HG02610 (cell line): ENCODE data around the gene HSH2D.
"Not testable (repeated sequence)": the region's sequence is repeated elsewhere in the genome, so short reads cannot be mapped to it uniquely, and the experiment has no call there.

Experiments used
- ATAC-seq: cut with Tn5 transposase; IDR thresholded peaks from one replicate; pipeline ENCODE4 v1.9.1; 2021; ENCODE audit warnings: mild to moderate bottlenecking, moderate library complexity; ENCODE audit not compliant: unreplicated experiment

HSH2D gene

DNA sequence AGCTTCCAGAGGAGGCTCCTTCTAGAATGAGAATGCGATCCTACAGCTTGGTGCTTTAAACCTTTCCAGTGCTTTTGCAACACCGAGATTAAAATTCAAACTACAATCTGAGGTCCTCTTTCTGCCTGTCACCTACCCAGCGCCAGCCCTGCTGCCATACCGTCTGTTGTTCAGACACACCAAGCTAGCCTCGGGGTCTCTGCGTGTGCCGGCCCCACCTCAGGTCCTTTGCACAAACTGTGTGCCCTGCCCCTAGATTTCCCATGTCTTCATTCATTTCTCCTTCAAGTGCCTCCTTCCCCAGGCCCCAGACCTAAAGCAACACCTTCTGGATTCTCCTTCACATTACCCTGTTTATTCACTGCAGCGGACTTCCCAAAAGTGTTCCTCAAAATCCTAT is 11.1 kb downstream of the HSH2D start:
- ATAC-seq = no peak

- ATAC-seq = no peak
These were observed 11.6 kb downstream of the HSH2D start for GRCh38 chr19:16155128-16155527.

DNA sequence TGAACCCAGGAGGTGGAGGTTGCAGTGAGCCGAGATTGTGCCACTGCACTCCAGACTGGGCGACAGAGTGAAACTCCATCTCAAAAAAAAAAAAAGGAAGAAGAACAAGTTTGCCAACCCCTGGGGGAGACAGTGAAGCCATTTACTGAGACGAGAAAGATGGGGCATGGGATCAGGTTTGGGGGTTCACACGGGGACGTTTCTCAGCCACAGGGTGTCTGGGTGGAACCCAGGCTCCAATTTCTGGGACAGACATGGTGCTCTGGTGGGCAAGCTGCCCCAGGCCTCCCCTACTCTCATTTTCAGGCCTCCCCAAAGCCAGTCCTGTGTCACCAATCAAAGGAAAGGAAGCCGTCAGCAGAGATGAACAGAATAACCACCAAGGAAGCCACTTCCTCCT is 13.4 kb downstream of the HSH2D start:
- no peak for ATAC-seq

- no peak for ATAC-seq
These were observed 14.1 kb downstream of the HSH2D start for GRCh38 chr19:16157601-16158000.

DNA sequence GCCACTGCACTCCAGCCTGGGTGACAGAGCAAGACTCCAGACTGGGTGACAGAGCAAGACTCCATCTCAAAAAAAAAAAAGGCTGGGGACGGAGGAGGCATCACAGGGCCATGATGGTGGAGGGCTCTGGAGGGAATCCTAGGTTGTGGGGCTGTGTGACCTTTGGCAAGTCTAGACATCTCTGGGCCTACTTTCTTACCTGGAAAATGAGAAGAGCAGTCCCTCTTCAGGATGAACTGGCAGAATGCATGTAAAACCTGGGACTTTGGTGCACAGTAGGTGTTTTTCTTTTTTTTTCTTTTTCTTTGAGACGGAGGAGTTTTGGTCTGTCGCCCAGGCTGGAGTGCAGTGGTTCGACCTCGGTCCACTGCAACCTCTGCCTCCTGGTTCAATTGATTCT is 16.2 kb downstream of the HSH2D start:
- ATAC-seq = no peak

DNA sequence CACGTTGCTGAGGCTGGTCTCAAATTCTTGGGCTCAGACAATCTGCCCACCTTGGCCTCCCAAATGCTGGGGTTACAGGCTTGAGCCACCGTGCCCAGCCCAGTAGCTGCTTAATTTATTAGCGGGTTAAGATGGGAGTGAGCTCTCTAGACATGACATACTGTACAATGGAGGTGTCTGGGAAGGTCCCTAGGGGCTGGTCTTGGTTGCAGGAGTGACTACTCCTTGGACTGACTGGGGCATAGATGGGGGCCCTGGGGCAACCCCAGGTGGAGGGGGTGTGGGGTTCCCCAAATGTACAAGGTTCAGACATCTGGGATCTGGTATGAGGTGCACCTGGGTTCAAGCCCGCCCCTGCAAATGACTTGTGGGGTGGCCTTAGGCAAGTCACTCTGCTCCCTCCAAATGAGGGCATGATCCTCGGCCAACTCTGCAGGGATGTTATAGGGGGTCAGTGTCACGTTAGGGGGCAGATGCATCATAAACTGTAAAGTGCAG is 17.0 kb downstream of the HSH2D start:
- no peak for ATAC-seq

DNA sequence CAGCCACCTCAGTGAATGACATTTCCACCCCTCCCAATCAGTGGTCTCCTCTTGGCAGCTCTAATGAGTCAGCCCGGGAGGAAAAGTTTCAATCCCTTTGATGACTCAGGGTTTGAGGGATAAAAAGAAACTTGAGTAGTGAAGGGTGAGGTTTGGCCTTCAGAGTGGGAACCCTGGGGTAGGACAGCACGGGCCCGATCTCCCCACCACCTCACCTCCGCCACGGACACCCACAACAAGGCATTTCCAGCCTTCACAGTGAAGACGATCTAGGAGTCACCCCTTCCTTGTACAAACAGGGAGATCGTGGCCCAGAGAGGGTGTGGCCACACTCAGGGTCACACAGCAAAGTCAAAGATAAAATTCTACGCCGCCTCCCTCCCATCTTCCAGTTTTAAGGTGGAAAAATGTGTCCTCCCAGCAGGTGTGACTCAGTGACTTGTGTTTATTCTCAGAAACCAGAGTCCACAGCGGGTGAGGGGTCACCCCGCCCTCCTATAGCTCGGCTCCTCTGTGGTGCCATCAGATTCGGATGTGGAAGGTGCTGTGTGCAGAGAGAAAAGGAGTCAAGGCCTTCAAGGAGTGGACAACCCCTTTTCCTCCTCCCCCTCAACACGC is 17.6 kb downstream of the HSH2D start:
- ATAC-seq = no peak

DNA sequence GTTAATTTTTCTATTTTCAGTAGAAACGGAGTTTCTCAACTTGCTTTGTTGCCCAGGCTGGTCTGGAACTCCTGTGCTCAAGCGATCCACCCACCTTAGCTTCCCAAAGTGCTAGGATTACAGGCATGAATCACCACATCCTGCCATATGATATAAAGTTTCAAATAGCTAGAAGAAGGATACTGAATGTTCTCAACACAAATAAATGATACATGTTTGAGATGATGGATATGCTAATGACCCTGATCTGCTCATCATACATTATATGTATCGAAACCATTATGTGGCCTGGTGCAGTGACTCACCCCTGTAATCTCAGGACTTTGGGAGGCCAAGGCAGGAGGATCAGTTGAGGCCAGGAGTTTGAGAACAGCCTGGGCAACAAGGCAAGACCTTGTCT is 18.4 kb downstream of the HSH2D start:
- ATAC-seq = no peak

DNA sequence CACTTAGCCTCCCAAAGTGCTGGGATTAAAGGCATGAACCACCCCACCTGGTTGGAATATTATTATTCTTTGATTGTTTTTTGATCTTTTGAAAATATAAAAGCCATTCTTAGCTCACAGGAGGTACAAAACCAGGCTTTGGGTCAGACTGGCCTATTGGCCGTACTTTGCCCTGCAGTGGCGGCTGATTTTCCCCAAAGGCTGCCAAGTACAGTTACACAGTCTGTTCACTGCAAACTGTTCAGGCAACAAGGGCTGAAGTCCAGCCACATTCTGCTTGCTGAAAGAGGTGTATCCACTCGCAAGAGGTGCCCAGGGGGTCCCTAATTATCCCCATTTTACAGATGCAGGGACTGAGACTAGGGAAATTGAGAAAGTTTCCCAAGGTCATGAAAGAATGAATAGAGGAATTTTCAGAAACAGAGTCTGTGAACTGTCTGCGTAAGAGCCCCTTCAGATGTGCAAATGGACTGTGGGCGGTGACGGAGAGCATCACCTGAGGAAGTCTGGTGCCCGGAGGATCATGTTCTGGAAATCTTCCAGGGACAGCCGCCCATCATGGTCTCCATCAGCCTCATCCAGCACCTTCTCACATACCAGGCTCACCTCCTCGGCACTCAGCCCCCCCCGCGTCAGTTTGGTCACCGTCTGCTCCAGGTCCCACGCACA is 20.9 kb downstream of the HSH2D start:
- no peak for ATAC-seq

DNA sequence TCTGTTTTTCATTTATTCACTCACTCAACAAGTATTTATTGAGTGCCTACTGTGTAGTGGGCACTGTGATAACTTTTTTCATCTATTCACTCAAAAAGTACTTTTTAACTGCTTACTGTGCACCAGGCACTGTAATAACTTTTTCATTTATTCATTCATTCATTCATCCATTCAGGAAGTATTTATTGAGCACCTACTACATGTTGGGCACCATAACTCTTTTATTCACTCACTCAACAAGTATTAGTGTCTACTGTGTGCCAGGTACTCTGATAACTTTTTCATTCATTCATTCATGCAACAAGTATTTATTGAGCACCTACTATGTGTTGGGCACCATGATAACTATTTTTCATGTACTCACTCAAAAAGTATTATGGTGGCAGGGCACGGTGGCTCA is 22.9 kb downstream of the HSH2D start:
- no peak for ATAC-seq

DNA sequence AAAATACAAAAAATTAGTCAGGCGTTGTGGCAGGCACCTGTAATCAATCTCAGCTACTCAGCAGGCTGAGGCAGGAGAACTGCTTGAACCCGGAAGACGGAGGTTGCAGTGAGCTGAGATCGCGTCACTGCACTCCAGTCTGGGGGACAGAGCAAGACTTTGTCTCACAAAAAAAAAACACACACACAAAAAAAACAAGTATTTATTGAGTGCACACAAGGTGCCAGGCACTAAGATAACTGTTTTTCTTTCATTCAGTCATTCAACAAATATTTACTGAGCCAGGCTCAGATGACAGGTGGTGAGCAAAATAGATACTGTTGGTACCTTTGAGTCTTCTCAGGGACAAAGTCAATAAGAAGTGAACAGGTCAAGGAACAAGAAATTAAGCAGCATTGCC is 23.6 kb downstream of the HSH2D start:
- no peak for ATAC-seq

DNA sequence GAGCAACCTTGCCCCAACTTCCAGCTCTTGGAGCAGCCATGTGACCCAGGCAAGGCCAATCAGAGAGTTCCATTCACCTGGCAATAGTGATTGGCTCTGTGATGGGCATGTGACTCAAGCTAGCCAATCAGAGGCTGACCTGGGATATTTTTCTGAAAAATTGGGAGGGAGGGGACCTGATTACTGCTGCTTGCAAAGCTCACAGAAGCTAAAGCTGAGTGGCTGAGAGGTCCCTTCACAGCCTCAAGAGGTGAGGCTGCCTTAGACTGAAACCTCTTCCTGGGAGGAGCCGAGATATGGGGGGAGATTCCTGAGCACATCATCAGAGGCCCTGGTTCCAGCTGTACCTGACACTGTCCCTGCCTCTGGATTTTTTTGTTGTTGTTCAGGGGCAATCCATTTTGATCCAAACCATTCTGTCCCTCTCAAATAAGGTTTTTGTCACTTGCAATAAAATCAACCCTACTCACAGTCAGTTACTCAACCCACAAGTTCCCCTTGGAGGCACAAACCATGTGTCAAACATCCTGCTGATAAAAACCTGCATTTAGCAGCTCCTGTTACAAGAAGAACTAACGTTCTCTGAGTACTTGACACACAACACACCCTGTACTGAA is 25.1 kb downstream of the HSH2D start:
- no peak for ATAC-seq

- ATAC-seq = no peak
These were observed 26.6 kb downstream of the HSH2D start for GRCh38 chr19:16170134-16170533.

GRCh38 chr19:16175954-16176353 is 32.5 kb downstream of the HSH2D start:
- no peak for ATAC-seq

DNA sequence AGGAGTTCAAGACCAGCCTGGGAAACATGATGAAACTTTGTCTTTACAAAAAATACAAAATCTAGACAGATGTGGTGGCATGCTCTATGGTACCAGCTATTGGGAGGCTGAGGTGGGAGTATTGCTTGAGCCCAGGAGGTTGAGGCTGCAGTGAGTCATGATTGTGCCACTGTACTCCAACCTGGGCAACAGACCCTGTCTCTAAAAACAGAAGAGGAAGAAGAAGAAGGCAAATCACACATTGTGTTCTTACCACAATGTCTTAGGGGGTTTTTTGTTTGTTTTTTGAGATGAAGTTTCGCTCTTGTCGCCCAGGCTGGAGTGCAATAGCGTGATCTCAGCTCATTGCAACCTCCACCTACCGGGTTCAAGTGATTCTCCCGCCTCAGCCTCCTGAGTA is 35.4 kb downstream of the HSH2D start:
- ATAC-seq = not testable (repeated sequence)

- ATAC-seq = no peak
These were observed 37.1 kb downstream of the HSH2D start for GRCh38 chr19:16180611-16181010.

- ATAC-seq = no peak
These were observed 41.2 kb downstream of the HSH2D start for GRCh38 chr19:16184665-16185122.

DNA sequence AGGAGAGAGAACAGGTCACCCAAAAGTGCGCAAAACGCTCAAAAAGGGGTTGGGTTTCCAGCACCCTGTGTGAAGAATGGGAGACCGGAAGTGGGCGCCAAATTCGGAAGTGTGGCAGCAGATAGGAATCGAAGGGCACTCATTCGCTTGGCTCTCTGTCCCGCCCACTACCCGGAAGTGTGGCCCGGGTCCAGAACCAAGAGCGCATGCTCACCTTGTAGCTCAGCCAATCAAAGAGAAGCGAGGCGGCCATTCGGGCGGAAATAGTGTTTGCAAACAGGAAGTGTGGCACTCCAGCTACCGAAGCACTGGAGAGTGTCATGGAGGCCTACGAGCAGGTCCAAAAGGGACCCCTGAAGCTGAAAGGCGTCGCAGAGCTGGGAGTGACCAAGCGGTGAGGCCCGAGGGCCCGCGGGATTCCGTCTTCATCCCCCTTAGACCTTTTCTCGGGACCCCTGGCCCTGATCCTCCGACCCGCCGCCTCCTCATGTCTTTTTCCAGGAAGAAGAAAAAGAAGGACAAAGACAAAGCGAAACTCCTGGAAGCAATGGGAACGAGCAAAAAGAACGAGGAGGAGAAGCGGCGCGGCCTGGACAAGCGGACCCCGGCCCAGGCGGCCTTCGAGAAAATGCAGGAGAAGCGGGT is 41.8 kb downstream of the HSH2D start, which contains the start of gene FAM32A:
Gene FAM32A, plus strand, starts transcription at position 288 of the 645 bp plus-strand sequence. Its CDS starts 33 bp downstream, at position 321.
- peak; percentile 87 for ATAC-seq

DNA sequence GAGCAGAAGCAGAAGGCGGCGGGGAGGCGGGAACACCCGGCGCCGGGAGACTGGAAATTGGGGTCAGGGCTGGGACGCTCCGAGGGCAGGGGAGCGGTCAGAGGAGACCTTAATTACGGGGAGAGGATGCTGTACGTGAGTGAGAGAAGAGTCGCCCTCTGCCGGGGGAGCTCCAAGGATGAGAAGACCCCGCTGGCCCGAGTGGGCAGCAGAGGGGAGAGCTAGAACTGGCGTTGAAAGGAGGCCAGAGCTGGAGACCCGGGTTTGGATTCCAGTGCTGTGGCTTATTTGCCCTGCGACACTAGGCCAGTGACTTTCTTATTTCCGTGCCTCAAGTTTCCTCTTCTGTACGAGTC is 42.3 kb downstream of the HSH2D start:
- ATAC-seq = no peak

GRCh38 chr19:16188521-16188920 is 45.0 kb downstream of the HSH2D start:
- ATAC-seq = no peak

- ATAC-seq = no peak
These were observed 46.7 kb downstream of the HSH2D start for GRCh38 chr19:16190198-16190597.

- no peak for ATAC-seq
These were observed 47.3 kb downstream of the HSH2D start for GRCh38 chr19:16190736-16191135.
